SIG-M5 treated with dmso at 0.1 percent for 504 hours (cell line): ENCODE results near the gene ERC1.
A peak's percentile ranks its signal among the peaks of the same experiment; 100 is the strongest.

Source experiments
- DNase-seq: peaks from one replicate; lab custom pipeline; 2025; ENCODE audit not compliant: unreplicated experiment; lab: John Stamatoyannopoulos, UW

ERC1 gene

GRCh38 chr12:990661-991349 is at the start of gene ERC1:
TSS of gene ERC1 (plus strand) at chr12:991223. CDS start at chr12:1027904, 36,681 bp downstream.
- DNase-seq = peak; percentile 76

- no peak for DNase-seq
Observed at GRCh38 chr12:943051-943450, 48.0 kb upstream of the ERC1 start.

DNA sequence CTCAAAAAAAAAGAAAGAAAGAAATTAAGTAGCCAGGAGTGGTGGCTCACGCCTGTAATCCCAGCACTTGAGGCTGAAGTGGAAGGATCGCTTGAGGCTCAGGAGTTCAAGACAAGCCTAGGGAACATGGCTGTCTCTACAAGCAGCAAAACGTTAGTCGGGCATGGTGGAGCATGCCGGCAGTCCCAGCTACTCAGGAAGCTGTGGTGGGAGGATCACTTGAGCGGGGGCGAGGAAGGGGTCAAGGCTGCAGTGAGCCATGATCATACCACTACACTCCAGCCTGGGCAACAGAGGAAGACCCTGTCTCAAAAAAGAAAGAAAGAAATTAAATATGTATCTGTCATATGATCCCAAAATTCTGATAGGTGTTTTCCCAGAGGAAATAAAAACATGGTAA is 46.8 kb upstream of the ERC1 start:
- DNase-seq = no peak

DNA sequence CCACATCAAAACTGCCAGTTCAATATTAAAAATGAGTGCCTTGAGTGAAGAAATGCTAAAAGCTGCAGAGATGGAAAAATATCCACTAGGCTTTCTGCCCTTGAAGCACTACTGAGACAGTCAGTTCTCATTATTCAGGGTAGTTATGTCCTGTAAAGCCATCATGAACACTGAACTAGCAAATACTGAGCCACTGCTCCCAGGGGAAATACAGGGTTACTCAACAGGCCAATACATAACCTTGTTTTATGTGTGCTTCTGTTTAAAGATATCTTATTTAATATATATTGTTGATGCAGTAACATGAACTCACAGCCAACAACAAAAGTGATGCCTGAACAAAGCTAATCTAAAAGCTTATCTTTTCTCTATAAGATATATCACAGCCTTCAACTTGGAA is 44.8 kb upstream of the ERC1 start:
- no peak for DNase-seq

GRCh38 chr12:946631-947030 is 44.4 kb upstream of the ERC1 start:
- peak; percentile 32 for DNase-seq

DNA sequence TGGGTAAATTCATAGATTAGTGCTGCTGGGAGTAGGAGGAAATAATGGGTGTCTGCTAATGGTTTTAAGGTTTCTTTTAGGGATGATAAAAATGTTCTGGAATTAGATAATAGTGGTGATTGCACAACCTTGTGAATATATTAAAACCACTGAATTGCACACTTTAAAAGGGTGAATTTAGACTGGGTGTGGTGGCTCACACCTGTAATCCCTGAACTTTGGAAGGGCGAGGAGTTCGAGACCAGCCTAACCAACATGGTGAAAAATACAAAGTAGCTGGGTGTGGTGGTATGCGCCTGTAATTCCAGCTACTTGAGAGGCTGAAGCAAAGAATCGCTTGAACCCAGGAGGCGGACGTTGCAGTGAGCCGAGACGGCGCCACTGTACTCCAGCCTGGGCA is 42.8 kb upstream of the ERC1 start:
- no peak for DNase-seq

DNA sequence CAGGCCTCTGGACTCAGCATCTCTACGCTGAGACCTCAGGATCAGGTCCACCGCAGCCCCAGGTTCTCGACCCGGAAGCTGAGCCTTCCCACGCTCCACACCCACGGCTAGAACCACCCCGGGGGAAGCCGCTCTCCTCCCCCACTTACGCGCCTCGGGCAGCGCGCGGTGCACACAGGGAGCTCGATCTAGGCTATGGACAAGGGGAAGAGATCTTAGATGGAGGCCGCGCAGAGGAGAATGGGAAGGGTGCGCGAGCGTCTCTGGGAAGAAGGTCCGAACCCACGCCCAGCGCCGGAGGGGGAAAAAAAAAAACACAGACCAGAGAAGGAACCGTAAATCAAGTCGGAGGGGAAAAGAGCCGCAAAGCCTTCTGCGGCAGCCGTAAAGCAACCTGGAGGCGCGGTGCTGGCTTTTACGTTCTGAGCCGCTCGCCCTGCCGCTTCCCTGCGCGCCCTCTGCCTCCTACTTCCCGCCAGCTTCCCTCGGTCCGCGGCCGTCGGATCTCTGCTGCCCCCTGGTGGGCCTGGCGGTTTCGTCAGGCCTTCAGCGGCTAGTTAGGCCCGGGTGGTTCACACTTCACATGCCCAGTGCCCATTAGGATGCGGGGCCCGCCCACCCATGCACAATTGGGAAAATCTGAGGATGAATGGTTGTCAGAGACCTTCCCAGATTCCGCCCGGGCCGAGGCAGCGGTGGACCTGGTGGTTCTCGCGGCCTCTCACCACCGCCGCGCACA is 41.4 kb upstream of the ERC1 start, which contains the start of gene RAD52:
RAD52 (minus strand) TSS at position 242 of the 739 bp plus-strand sequence. CDS start 16,636 bp downstream, outside the sequence.
- DNase-seq = peak; percentile 99

DNA sequence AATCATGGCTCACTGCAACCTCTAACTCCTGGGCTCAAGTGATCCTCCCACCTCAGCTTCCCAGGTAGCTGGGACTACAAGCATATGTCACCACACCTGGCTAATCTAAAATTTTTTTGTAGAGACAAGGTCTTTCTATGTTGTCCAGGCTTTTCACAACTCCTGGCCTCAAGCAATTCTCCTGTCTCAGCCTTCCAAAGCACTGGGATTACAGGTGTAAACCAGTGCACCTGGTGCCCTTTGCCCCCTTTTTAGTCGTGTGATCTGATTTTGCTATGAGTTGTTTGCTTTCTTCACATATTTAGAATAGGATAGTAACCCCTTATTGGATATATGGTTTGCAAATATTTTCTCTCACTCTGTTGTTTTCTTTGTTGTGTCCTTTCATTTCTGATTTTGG is 39.8 kb upstream of the ERC1 start:
- DNase-seq = no peak

- no peak for DNase-seq
Observed at GRCh38 chr12:953776-954175, 37.2 kb upstream of the ERC1 start.

GRCh38 chr12:954741-955140 is 36.3 kb upstream of the ERC1 start:
- DNase-seq = no peak

DNA sequence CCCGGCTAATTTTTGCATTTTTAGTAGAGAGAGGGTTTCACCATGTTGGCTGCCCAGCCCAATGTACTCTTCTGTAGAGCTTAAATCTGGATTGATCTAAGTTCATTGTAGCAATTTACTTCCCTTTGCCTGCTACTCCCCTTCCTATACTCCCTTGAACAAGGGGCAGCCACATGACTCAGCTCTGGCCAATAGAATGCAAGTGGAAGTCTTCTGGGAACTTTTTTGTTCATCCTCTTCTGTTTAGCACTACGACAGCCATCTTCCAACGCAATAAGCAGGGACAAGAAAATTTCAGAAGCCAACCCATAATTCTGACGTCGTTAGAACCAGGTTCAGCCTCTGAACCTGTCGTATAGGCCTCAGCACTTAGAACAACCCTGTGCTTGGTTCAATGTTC is 35.1 kb upstream of the ERC1 start:
- no peak for DNase-seq

DNA sequence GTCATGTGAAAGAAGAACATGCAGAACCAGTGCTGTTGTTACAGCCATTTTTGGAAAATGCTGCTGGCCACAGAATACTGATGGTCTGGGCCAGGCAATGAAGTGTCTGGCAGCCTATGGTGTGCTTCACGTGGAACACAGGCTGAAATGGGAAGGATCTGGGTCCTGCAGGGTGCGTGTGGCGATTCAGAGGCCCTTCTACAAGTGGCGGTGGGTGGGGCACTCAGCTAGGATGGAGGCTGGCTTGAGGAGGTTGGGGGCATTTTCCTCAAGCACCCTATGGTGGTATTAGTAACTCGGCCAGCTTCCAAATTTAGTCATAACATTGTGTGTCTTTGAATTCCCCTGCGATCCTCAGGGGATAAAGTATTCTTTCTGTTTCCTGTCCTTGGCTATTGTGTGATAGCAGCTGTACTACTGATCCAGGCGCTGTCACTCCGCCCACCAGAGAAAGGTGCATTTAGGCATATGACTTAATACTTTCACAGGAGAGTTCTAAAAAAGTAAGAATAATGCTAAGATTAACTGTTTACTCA is 32.4 kb upstream of the ERC1 start:
- no peak for DNase-seq

- peak; percentile 77 for DNase-seq
Observed at GRCh38 chr12:966724-967123, 24.3 kb upstream of the ERC1 start.

DNA sequence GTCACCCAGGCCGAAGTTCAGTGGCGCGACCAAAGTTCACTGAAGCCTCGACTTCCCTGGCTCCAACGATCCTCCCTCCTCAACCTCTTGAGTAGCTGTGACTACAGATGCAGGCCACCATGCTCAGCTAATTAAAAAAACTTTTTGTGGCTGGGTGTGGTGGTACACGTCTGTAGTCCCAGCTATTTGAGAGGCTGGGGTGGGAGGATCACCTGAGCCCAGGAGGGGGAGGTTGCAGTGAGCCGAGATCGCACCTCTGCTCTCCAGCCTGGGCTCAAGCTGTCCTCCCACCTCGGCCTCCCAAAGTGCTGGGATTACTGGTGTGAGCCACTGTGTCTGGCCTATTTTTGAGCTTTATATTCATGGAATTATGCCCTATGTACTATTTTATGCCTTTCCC is 23.4 kb upstream of the ERC1 start:
- DNase-seq = no peak

GRCh38 chr12:968545-968944 is 22.5 kb upstream of the ERC1 start:
- DNase-seq = no peak

GRCh38 chr12:969821-970220 is 21.2 kb upstream of the ERC1 start:
- no peak for DNase-seq

DNA sequence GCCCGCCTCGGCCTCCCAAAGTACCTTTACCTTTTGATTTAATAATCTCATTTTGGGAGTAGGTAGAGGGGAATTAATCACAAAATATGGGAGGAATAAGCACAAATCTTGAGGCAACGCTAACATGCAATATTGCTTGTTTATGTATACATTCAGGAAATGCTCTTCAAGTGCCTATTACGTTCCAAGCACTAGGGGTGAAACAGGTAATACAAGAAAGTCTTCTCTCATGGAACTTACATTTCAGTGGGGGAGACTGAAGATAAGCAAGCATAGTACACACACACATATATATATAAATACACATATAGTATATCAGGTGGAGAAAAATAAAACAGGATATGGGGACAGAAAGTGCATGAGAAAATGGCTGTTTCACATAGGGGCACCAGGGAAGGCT is 19.0 kb upstream of the ERC1 start:
- no peak for DNase-seq

DNA sequence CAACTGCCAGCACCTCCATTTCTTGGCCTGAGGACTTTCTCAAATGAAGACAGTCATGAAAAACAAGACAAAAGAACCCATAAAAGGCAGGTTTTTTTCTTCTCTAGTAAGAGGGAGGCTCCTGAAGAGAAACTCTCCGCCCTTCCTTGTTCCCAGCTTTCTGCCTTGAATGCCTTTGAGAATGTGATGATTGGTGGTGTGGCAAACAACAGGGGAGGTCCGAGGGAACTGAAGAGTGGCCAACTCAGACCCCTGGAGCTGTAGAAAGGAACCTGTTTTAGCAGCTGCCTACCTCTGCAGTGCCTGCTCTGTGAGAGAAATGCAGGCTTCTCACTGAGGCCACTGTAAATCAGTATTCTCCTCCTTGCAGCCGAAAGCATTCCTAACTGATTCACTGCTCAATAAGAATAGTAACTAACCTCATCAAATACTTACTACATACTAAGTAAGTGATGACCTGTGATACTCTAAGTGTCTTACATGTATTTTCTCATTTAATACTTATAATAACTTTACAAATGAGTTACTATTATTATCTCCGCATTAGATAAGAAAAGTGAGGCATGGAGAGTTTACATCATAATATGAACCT is 16.7 kb upstream of the ERC1 start:
- DNase-seq = no peak

DNA sequence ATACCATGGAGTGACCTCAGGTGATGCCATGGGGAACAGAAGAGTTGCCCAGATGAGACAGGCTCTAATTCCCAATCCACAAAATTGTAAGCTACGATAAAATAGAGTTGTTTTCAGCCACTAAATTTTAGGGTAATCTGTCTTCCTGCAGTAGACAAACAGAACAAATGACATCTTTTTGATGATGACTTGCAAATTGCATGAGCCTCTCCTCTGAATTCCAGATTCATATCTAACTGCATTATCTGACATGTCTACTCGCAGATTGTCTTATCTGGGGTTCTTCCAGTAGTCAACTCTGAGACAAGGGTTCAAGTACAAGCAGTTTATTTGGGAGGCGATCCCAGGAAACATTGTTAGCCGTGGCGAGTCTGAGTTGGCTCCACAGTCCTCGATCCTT is 14.4 kb upstream of the ERC1 start:
- DNase-seq = no peak

- DNase-seq = peak; percentile 34
Observed at GRCh38 chr12:977156-977555, 13.9 kb upstream of the ERC1 start.

GRCh38 chr12:979349-979748 is 11.7 kb upstream of the ERC1 start:
- no peak for DNase-seq
